ENCODE data around the gene CXCL5. TPM values are rescaled to one million over a fixed set of nuclear protein-coding genes. Genes with fewer than 3 reads are reported as not detected.
"Not testable (repeated sequence)": the region's sequence is repeated elsewhere in the genome, so short reads cannot be mapped to it uniquely, and the experiment has no call there.

CXCL5 gene
- total RNA-seq, 1 donor from 2014 or later = 0.51 TPM

- peak; percentile 27 for DNase-seq
Observed at GRCh38 chr4:74014332-74014731, 15.9 kb upstream of the CXCL5 start.

GRCh38 chr4:74013264-74013663 is 14.8 kb upstream of the CXCL5 start:
- no peak for DNase-seq

- DNase-seq = no peak
Observed at GRCh38 chr4:74012130-74012529, 13.7 kb upstream of the CXCL5 start.

- DNase-seq = no peak
Observed at GRCh38 chr4:74009307-74009706, 10.8 kb upstream of the CXCL5 start.

- no peak for DNase-seq
Observed at GRCh38 chr4:74006009-74006476, 7.6 kb upstream of the CXCL5 start.

GRCh38 chr4:74005528-74005927 is 7.1 kb upstream of the CXCL5 start:
- no peak for DNase-seq

- no peak for DNase-seq
Observed at GRCh38 chr4:74004668-74005067, 6.2 kb upstream of the CXCL5 start.

GRCh38 chr4:74000301-74000700 is 1.8 kb upstream of the CXCL5 start:
- no peak for DNase-seq

- no peak for DNase-seq
Observed at GRCh38 chr4:73992050-73992449, 6.4 kb downstream of the CXCL5 start.

- DNase-seq = no peak
Observed at GRCh38 chr4:73991742-73992000, 6.8 kb downstream of the CXCL5 start.

GRCh38 chr4:73990988-73991741 is 7.3 kb downstream of the CXCL5 start:
- DNase-seq = no peak

GRCh38 chr4:73989928-73990327 is 8.5 kb downstream of the CXCL5 start:
- DNase-seq = no peak

GRCh38 chr4:73989031-73989430 is 9.4 kb downstream of the CXCL5 start:
- no peak for DNase-seq

- no peak for DNase-seq
Observed at GRCh38 chr4:73988061-73988460, 10.4 kb downstream of the CXCL5 start, which contains the start of gene PPBP. Gene PPBP, minus strand, starts transcription at chr4:73988190. Its CDS starts 87 bp downstream, at chr4:73988103.

- no peak for DNase-seq
Observed at GRCh38 chr4:73985528-73985852, 13.0 kb downstream of the CXCL5 start.

- DNase-seq = no peak
Observed at GRCh38 chr4:73984736-73985527, 13.5 kb downstream of the CXCL5 start.

- DNase-seq = not testable (repeated sequence)
Observed at GRCh38 chr4:73981175-73981574, 17.3 kb downstream of the CXCL5 start.

GRCh38 chr4:73979407-73979957 is 19.0 kb downstream of the CXCL5 start:
- no peak for DNase-seq

- DNase-seq = no peak
Observed at GRCh38 chr4:73978886-73979285, 19.6 kb downstream of the CXCL5 start.

GRCh38 chr4:73976716-73977115 is 21.8 kb downstream of the CXCL5 start:
- no peak for DNase-seq

GRCh38 chr4:73976217-73976616 is 22.3 kb downstream of the CXCL5 start:
- no peak for DNase-seq

- no peak for DNase-seq
Observed at GRCh38 chr4:73974352-73974751, 24.1 kb downstream of the CXCL5 start.

GRCh38 chr4:73970945-73971344 is 27.5 kb downstream of the CXCL5 start:
- DNase-seq = no peak

GRCh38 chr4:73970011-73970410 is 28.5 kb downstream of the CXCL5 start:
- no peak for DNase-seq

All from dermis blood vessel endothelial cell (primary cell).